PFSK-1 (cell line): ENCODE results near the gene CTNNBL1.

Experiments
- FOXP2 ChIP-seq: optimal IDR thresholded peaks from 2 replicates; pipeline ENCODE3; 2011; ENCODE audit warnings: borderline replicate concordance, control low read depth, inconsistent platforms; ENCODE audit not compliant: insufficient read depth; ENCODE audit errors: extremely low read length, extremely low read depth
- POLR2AphosphoS5 ChIP-seq: IDR thresholded peaks from 2 replicates; pipeline ENCODE4 v1.6.1; 2012; ENCODE audit warnings: low read depth, mild to moderate bottlenecking, control low read depth, low read length, moderate library complexity
- REST ChIP-seq, 2 experiments: IDR thresholded peaks; 2 replicates each; pipeline versions ENCODE4 v1.6.1 to v1.8.0; 2011 to 2012; ENCODE audit warnings: low read depth in 2 of 2, low read length in 2 of 2, control low read depth in 1 of 2, inconsistent platforms in 1 of 2, mild to moderate bottlenecking in 1 of 2, moderate library complexity in 1 of 2; ENCODE audit not compliant: insufficient read depth in 1 of 2
- SIN3A ChIP-seq: IDR thresholded peaks from 2 replicates; pipeline ENCODE4 v1.6.1; 2012; ENCODE audit warnings: mild to moderate bottlenecking, low read length, moderate library complexity, borderline replicate concordance; ENCODE audit not compliant: insufficient read depth
- TAF1 ChIP-seq: IDR thresholded peaks from 2 replicates; pipeline ENCODE4 v1.6.1; 2012; ENCODE audit warnings: low read length, control low read depth, borderline replicate concordance; ENCODE audit not compliant: insufficient read depth

Gene CTNNBL1

DNA sequence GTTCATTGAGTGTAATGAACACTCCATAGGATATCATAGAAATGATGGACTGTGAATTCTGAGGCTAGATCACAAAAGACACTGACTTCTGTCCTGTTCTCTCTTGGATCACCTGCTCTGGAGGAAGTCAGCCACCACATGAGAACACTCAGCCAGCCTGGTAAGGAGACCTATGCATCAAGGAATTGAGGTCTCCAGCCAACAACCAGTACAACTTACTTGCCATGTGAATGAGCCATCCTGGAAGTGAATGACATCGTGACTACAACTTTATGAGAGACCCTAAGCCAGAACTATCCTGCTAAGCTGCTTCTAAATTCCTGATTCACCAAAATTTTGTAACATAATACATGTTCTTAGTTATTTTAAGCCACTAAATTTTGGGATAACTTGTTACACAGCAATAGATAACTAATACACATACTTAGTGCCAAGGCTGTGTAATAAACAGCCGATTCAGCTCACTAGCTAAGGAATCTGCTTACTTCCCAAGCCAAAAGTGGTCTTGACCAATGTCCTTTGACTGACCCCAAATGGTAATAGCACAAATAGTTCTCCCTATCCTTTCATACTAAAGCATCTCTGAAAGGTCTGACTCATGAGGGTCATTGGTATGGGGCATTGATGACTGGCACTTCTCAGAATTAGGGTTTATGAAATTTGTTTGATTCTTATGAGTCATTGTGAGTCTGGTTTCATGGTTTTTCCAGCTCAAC, 6.9 kb upstream of the CTNNBL1 start:
- TF ChIP-seq POLR2AphosphoS5 (no peak), REST (IDR thresholded peaks at IDR 0.05; ENCODE audit: insufficient read depth in 1 of 2, low read depth in 2 of 2, low read length in 2 of 2) (no peak), SIN3A (no peak), FOXP2 (no peak), TAF1 (no peak)

DNA sequence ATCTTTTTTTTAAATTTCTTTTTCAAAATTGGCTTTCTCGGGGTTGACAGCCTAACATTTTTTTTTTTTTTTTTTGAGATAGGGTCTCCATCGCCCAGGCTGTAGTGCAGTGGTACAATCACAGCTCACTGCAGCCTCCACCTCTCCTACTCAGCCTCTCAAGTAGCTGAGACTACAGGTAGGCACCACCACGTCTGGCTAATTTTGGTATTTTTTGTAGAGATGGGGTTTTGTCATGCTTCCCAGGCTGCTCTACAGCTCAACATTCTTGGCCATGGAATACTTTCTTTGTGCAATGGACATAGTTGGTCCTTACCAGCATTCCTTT, 6.4 kb upstream of the CTNNBL1 start:
- TF ChIP-seq TAF1 (no peak), FOXP2 (no peak), REST (IDR thresholded peaks at IDR 0.05; ENCODE audit: insufficient read depth in 1 of 2, low read depth in 2 of 2, low read length in 2 of 2) (no peak), SIN3A (no peak), POLR2AphosphoS5 (no peak)

DNA sequence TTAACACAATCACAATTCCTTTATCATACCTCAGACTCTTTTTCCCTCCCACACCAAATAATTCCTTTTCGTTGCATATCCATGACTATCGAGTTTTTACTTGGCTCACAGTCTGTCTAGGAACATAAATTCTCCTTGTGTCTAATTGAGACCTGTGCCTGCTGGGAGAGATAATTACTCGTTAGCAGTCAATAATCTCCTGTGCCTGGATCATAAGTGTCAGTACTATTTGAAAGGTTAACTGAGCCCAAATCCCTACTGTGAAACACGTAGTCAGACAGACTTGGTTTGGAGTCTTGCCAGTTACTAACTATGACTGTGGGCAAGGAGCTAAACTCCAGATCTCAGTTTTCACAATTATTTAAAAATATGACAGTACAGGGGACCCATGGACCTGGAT, 5.7 kb upstream of the CTNNBL1 start:
- no peak for TF ChIP-seq SIN3A
- TF ChIP-seq REST (IDR thresholded peaks at IDR 0.05; ENCODE audit: insufficient read depth in 1 of 2, low read depth in 2 of 2, low read length in 2 of 2) = no peak
- TF ChIP-seq FOXP2 = no peak
- TF ChIP-seq POLR2AphosphoS5 = no peak
- no peak for TF ChIP-seq TAF1

DNA sequence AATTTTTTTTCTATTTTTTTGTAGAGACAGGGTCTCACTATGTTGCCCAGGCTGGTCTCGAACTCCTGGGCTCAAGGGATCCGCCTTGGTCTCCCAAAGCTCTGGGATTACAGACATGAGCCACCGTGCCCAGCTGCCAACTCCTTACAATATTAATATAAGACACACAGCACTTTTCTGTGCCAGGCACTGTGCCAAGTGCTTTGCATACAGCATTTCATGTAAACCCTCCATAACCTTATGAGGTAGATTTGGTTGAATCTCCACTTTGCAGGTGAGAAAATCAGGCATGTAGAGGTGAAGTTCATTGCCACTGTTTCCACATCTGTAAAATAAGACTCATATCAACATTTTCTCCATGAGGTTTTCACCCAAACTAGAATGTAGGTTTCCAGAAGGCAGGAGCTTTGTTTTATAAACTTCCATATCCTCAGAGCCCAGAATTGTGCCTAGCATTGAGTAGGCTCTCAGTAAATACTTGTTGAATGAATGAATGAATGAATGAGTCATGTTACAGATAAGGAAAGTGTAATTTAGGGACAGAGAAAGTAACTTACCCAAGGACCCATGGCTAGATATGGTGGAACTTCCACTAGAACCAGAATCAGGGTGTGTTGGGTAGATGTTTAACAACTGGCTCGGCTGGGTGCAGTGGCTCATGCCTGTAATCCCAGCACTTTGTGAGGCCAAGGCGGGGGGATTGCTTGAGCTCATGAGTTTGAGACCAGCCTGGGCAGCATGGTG, 3.0 kb upstream of the CTNNBL1 start:
- TF ChIP-seq REST (IDR thresholded peaks at IDR 0.05; ENCODE audit: insufficient read depth in 1 of 2, low read depth in 2 of 2, low read length in 2 of 2) (no peak), POLR2AphosphoS5 (no peak), FOXP2 (no peak), TAF1 (no peak), SIN3A (no peak)
